H9 (cell line): ENCODE measurements around the gene CROT. TPM values are rescaled to one million over a fixed set of nuclear protein-coding genes. Genes with fewer than 3 reads are reported as not detected.

ENCODE experiments used
- DNase-seq: peaks from one replicate; pipeline ENCODE4 v3.0.0-alpha.2; 2017
- H2AFZ ChIP-seq: one replicate; pipeline ENCODE4 v1.6.1; 2013; ENCODE audit warnings: mild to moderate bottlenecking, low read length, control low read depth, moderate library complexity
- H2AK5ac ChIP-seq: 2 replicates; pipeline ENCODE4 v1.6.1; 2013; ENCODE audit warnings: low read length, control low read depth, mixed read lengths; ENCODE audit not compliant: insufficient read length
- H2BK120ac ChIP-seq: one replicate; pipeline ENCODE4 v1.6.1; 2013; ENCODE audit warnings: low read depth, mild to moderate bottlenecking, low read length, control low read depth, inconsistent platforms; ENCODE audit not compliant: poor library complexity, severe bottlenecking
- H2BK12ac ChIP-seq: 2 replicates; pipeline ENCODE4 v1.6.1; 2013; ENCODE audit warnings: low read length, control low read depth, mixed read lengths, low read depth; ENCODE audit not compliant: insufficient read length
- H2BK15ac ChIP-seq: 2 replicates; pipeline ENCODE4 v1.6.1; 2013; ENCODE audit warnings: low read depth, low read length, control low read depth
- H2BK20ac ChIP-seq: one replicate; pipeline ENCODE4 v1.6.1; 2013; ENCODE audit warnings: low read depth, mild to moderate bottlenecking, low read length, control low read depth, inconsistent platforms; ENCODE audit not compliant: poor library complexity, severe bottlenecking
- H2BK5ac ChIP-seq: 2 replicates; pipeline ENCODE4 v1.6.1; 2013; ENCODE audit warnings: low read length, control low read depth, mixed read lengths; ENCODE audit not compliant: insufficient read length
- H3K14ac ChIP-seq: 2 replicates; pipeline ENCODE4 v1.6.1; 2013; ENCODE audit warnings: low read length, control low read depth; ENCODE audit not compliant: insufficient read depth
- H3K18ac ChIP-seq: 2 replicates; pipeline ENCODE4 v1.6.1; 2013; ENCODE audit warnings: low read depth, mild to moderate bottlenecking, mixed read lengths, low read length, control low read depth; ENCODE audit not compliant: insufficient read length
- H3K23ac ChIP-seq: 2 replicates; pipeline ENCODE4 v1.6.1; 2013; ENCODE audit warnings: low read length, control low read depth, mixed read lengths, low read depth; ENCODE audit not compliant: insufficient read length
- H3K23me2 ChIP-seq: 2 replicates; pipeline ENCODE4 v1.6.1; 2013; ENCODE audit warnings: low read depth, mild to moderate bottlenecking, mixed read lengths, low read length, control low read depth; ENCODE audit not compliant: insufficient read length, poor library complexity, severe bottlenecking
- H3K27ac ChIP-seq: 2 replicates; pipeline ENCODE4 v1.5.1; 2013; ENCODE audit warnings: low read length, control low read depth, mixed read lengths, low read depth; ENCODE audit not compliant: insufficient read length
- H3K27me3 ChIP-seq: 2 replicates; pipeline ENCODE4 v1.6.1; 2013; ENCODE audit warnings: low read length, control low read depth, inconsistent platforms; ENCODE audit not compliant: insufficient read depth
- H3K4ac ChIP-seq: 2 replicates; pipeline ENCODE4 v1.6.1; 2013; ENCODE audit warnings: low read depth, mild to moderate bottlenecking, control low read depth, inconsistent platforms, low read length, moderate library complexity
- H3K4me1 ChIP-seq: 2 replicates; pipeline ENCODE4 v1.6.1; 2013; ENCODE audit warnings: low read length, control low read depth, inconsistent platforms; ENCODE audit not compliant: insufficient read depth
- H3K4me2 ChIP-seq: 2 replicates; pipeline ENCODE4 v1.6.1; 2013; ENCODE audit warnings: low read length, control low read depth, mixed read lengths; ENCODE audit not compliant: insufficient read length, insufficient read depth
- H3K56ac ChIP-seq: 2 replicates; pipeline ENCODE4 v1.6.1; 2013; ENCODE audit warnings: low read depth, mild to moderate bottlenecking, mixed read lengths, low read length, control low read depth; ENCODE audit not compliant: insufficient read length
- H3K79me1 ChIP-seq: 2 replicates; pipeline ENCODE4 v1.6.1; 2013; ENCODE audit warnings: low read depth, mild to moderate bottlenecking, moderate library complexity, low read length, control low read depth, inconsistent platforms; ENCODE audit not compliant: insufficient read depth, poor library complexity, severe bottlenecking
- H3K79me2 ChIP-seq: 2 replicates; pipeline ENCODE4 v1.6.1; 2013; ENCODE audit warnings: low read length, control low read depth, inconsistent platforms; ENCODE audit not compliant: insufficient read depth
- H3K9ac ChIP-seq: 2 replicates; pipeline ENCODE4 v1.6.1; 2013; ENCODE audit warnings: low read length, control low read depth, mixed read lengths; ENCODE audit not compliant: insufficient read length; ENCODE audit errors: extremely low read depth
- H3K9me3 ChIP-seq: one replicate; pipeline ENCODE4 v1.6.1; 2013; ENCODE audit warnings: low read depth, low read length, inconsistent platforms; ENCODE audit not compliant: control insufficient read depth
- H3T11ph ChIP-seq: one replicate; pipeline ENCODE4 v1.6.1; 2013; ENCODE audit warnings: mild to moderate bottlenecking, low read length, control low read depth, inconsistent platforms
- H4K20me1 ChIP-seq: one replicate; pipeline ENCODE4 v1.6.1; 2013; ENCODE audit not compliant: control insufficient read depth, insufficient read length, insufficient read depth
- H4K5ac ChIP-seq: 2 replicates; pipeline ENCODE4 v1.6.1; 2013; ENCODE audit warnings: low read depth, mild to moderate bottlenecking, mixed read lengths, low read length, control low read depth; ENCODE audit not compliant: insufficient read length
- H4K8ac ChIP-seq: replicated peaks from 2 replicates; pipeline ENCODE4 v1.6.1; 2013; ENCODE audit warnings: low read length, control low read depth, mixed read lengths, low read depth; ENCODE audit not compliant: insufficient read length
- H4K91ac ChIP-seq: 2 replicates; pipeline ENCODE4 v1.6.1; 2013; ENCODE audit warnings: low read depth, mild to moderate bottlenecking, moderate library complexity, mixed read lengths, low read length, control low read depth; ENCODE audit not compliant: insufficient read length
- H3K27ac Mint-ChIP-seq, 3 experiments: 2 replicates in 2 of 3; 3 replicates in 1 of 3; pipeline ENCODE4 v1.8.0; 2020 to 2021; ENCODE audit warnings: mixed read lengths in 3 of 3, mild to moderate bottlenecking in 1 of 3, moderate library complexity in 1 of 3
- H3K27me3 Mint-ChIP-seq: 2 replicates; pipeline ENCODE4 v1.8.0; 2021; ENCODE audit warnings: low read depth, mild to moderate bottlenecking, moderate library complexity, mixed read lengths
- H3K36me3 Mint-ChIP-seq, 3 experiments: 2 replicates in 2 of 3; 3 replicates in 1 of 3; pipeline ENCODE4 v1.8.0; 2020 to 2021; ENCODE audit warnings: low read depth in 3 of 3, mixed read lengths in 3 of 3; ENCODE audit not compliant: insufficient read depth in 1 of 3
- H3K4me1 Mint-ChIP-seq, 2 experiments: 2 replicates each; pipeline ENCODE4 v1.8.0; 2020; ENCODE audit warnings: mixed read lengths in 2 of 2
- H3K4me3 Mint-ChIP-seq, 2 experiments: 2 replicates in 1 of 2; 3 replicates in 1 of 2; pipeline ENCODE4 v1.8.0; 2020 to 2021; ENCODE audit warnings: mild to moderate bottlenecking in 2 of 2, mixed read lengths in 2 of 2, moderate library complexity in 1 of 2
- H3K9me3 Mint-ChIP-seq, 2 experiments: 2 replicates in 1 of 2; 3 replicates in 1 of 2; pipeline ENCODE4 v1.8.0; 2020; ENCODE audit warnings: mild to moderate bottlenecking in 2 of 2, mixed read lengths in 2 of 2, moderate library complexity in 1 of 2
- WGBS: extraction: QIAGEN DNeasy Blood & Tissue Kit; methylation state at CpG from one replicate; pipeline ENCODE4 v1.1.7; 2013; ENCODE audit warnings: missing lambda C conversion rate, low lambda C conversion rate, mixed read lengths; ENCODE audit not compliant: insufficient read length; ENCODE audit errors: extremely low coverage; 5-methylcytosine and 5-hydroxymethylcytosine counted together
- total RNA-seq: library from RNA; stranded (reverse); gene quantifications from 2 replicates; pipeline ENCODE4 v1.2.1, GENCODE V29; 2021
- TF ChIP-seq, protein P1 (sequence below): fragments of 200-600 bp; sonication (generic); conservative IDR thresholded peaks from 3 replicates; pipeline ENCODE4 v1.8.0; 2021; ENCODE audit warnings: antibody characterized with exemption, mild to moderate bottlenecking

The CROT gene
- total RNA-seq, 1 experiment from 2014 or later = 6.0 TPM

DNA sequence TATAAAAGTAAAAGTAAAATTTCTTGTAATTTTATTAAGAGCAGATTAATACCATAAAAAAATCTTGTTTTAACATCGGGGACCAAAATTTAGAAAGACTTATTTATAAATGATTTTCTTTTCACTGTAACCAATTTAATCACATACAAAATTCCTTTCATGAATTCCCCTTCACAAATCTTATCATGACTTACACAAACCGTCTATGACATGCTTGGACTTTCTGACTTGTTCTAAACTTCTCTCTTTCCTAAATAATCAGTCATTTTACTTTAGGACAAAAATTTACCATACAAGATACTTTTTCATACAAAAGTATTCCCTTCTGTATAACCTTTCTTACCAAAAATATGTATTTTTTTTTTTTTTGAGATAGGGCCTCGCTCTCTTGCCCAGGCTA, 9.3 kb downstream of the CROT start:
- Mint-ChIP-seq H3K27me3 (no peaks in the 10 kb centered on the region), H3K4me1 (peaks cover 9% of the 10 kb centered on the region in 2 experiments; a peak in 3 of 4 replicates), H3K36me3 (peaks cover 62 to 91% (median 85%) of the 10 kb centered on the region in 3 experiments), H3K4me3 (no peak overlapping the region), H3K9me3 (peaks cover 48 to 60% of the 10 kb centered on the region in 2 experiments), H3K27ac (no peak overlapping the region)
- no peak overlapping the region for H4K8ac ChIP-seq
- no peak overlapping the region for H3K4ac ChIP-seq
- no peak overlapping the region for H4K91ac ChIP-seq
- no peak overlapping the region for H3K9ac ChIP-seq
- no peak overlapping the region for H2BK120ac ChIP-seq
- no peak overlapping the region for H3K4me2 ChIP-seq
- H2AK5ac ChIP-seq = no peak overlapping the region
- H3K23me2 ChIP-seq = no peaks in the 10 kb centered on the region
- H3K27ac ChIP-seq = no peak overlapping the region
- no peak overlapping the region for H4K5ac ChIP-seq
- H3K79me1 ChIP-seq = no peaks in the 10 kb centered on the region
- no peaks in the 10 kb centered on the region for H3K79me2 ChIP-seq
- no peak overlapping the region for H3K18ac ChIP-seq
- no peak overlapping the region for H2BK15ac ChIP-seq
- no peaks in the 10 kb centered on the region for H3K27me3 ChIP-seq
- no peak overlapping the region for H3K14ac ChIP-seq
- no peak overlapping the region for H3K23ac ChIP-seq
- no peak overlapping the region for H2BK20ac ChIP-seq
- H2BK5ac ChIP-seq = no peak overlapping the region
- WGBS = no CpG with 5 or more reads among the region's 3 CpGs
- no peak overlapping the region for H3K56ac ChIP-seq
- no peak overlapping the region for H2AFZ ChIP-seq
- H4K20me1 ChIP-seq = no peaks in the 10 kb centered on the region
- H3K9me3 ChIP-seq = peaks cover 33% of the 10 kb centered on the region
- TF ChIP-seq, protein P1, sequence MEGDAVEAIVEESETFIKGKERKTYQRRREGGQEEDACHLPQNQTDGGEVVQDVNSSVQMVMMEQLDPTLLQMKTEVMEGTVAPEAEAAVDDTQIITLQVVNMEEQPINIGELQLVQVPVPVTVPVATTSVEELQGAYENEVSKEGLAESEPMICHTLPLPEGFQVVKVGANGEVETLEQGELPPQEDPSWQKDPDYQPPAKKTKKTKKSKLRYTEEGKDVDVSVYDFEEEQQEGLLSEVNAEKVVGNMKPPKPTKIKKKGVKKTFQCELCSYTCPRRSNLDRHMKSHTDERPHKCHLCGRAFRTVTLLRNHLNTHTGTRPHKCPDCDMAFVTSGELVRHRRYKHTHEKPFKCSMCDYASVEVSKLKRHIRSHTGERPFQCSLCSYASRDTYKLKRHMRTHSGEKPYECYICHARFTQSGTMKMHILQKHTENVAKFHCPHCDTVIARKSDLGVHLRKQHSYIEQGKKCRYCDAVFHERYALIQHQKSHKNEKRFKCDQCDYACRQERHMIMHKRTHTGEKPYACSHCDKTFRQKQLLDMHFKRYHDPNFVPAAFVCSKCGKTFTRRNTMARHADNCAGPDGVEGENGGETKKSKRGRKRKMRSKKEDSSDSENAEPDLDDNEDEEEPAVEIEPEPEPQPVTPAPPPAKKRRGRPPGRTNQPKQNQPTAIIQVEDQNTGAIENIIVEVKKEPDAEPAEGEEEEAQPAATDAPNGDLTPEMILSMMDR = no peak
- no peak for DNase-seq
- H3K4me1 ChIP-seq = no peaks in the 10 kb centered on the region
- H3T11ph ChIP-seq = no peak overlapping the region
- H2BK12ac ChIP-seq = no peak overlapping the region
